CD4-positive, CD25-positive, alpha-beta regulatory T cell (primary cell): Measurements from ENCODE around the gene TSPAN2. TPM values are rescaled to one million over a fixed set of nuclear protein-coding genes. Genes with fewer than 3 reads are reported as not detected.

Source experiments
- ATAC-seq, 2 donors: fragments of 150-1000 bp; cut with Tn5 transposase; one replicate each; pipeline ENCODE4 v1.10.0; 2021; ENCODE audit warnings: low read depth in 2 of 2, moderate number of reproducible peaks in 2 of 2, moderate library complexity in 1 of 2
- DNase-seq, 3 donors: peaks; one replicate each; pipeline versions ENCODE4 v3.0.0 to v3.0.0-alpha.2; 2012 to 2022; ENCODE audit warnings: mixed read lengths in 1 of 3
- H3K27ac ChIP-seq: one replicate; pipeline ENCODE4 v1.7.0; 2013; ENCODE audit warnings: mild to moderate bottlenecking, low read length; ENCODE audit not compliant: insufficient read depth, poor library complexity, severe bottlenecking
- H3K27me3 ChIP-seq: one replicate; pipeline ENCODE4 v1.7.0; 2013; ENCODE audit warnings: low read length; ENCODE audit not compliant: control insufficient read depth, insufficient read depth
- H3K36me3 ChIP-seq: one replicate; pipeline ENCODE4 v1.7.0; 2013; ENCODE audit warnings: mild to moderate bottlenecking, low read length, moderate library complexity; ENCODE audit not compliant: control insufficient read depth, insufficient read depth
- H3K4me1 ChIP-seq: 2 replicates; pipeline ENCODE4 v1.7.0; 2013; ENCODE audit warnings: mild to moderate bottlenecking, low read length; ENCODE audit not compliant: insufficient read depth, control insufficient read depth, poor library complexity, severe bottlenecking
- H3K4me3 ChIP-seq: one replicate; pipeline ENCODE4 v1.7.0; 2013; ENCODE audit warnings: low read depth, mild to moderate bottlenecking, low read length, moderate library complexity
- H3K9me3 ChIP-seq, 2 experiments: 1 replicate in 1 of 2; 2 replicates in 1 of 2; pipeline ENCODE4 v1.7.0; 2013; ENCODE audit warnings: low read length in 2 of 2, mild to moderate bottlenecking in 1 of 2, moderate library complexity in 1 of 2; ENCODE audit not compliant: control insufficient read depth in 2 of 2
- H3K27ac Mint-ChIP-seq, 3 donors: one replicate each; pipeline ENCODE4 v1.8.0; 2020 to 2022; ENCODE audit warnings: mild to moderate bottlenecking in 3 of 3, mixed read lengths in 3 of 3, moderate library complexity in 2 of 3
- H3K27me3 Mint-ChIP-seq: one replicate; pipeline ENCODE4 v1.8.0; 2022; ENCODE audit warnings: mild to moderate bottlenecking, mixed read lengths
- H3K36me3 Mint-ChIP-seq: one replicate; pipeline ENCODE4 v1.8.0; 2020; ENCODE audit warnings: mixed read lengths
- H3K4me1 Mint-ChIP-seq, 4 donors: one replicate each; pipeline ENCODE4 v1.8.0; 2020 to 2022; ENCODE audit warnings: mixed read lengths in 4 of 4, mild to moderate bottlenecking in 1 of 4
- H3K4me3 Mint-ChIP-seq, 4 donors: one replicate each; pipeline ENCODE4 v1.8.0; 2020 to 2022; ENCODE audit warnings: mild to moderate bottlenecking in 4 of 4, mixed read lengths in 4 of 4, moderate library complexity in 3 of 4
- H3K9me3 Mint-ChIP-seq, 7 donors: one replicate each; pipeline ENCODE4 v1.8.0; 2020 to 2022; ENCODE audit warnings: mixed read lengths in 7 of 7, mild to moderate bottlenecking in 3 of 7, moderate library complexity in 2 of 7
- polyA plus RNA-seq, 4 donors: library from polyadenylated mRNA; unstranded; fragments of 300-500 nt; fragmentation: Illumina TruSeq; gene quantifications; one replicate each; pipeline ENCODE4 v1.2.3, GENCODE V29; 2021
- total RNA-seq: library from RNA; stranded (reverse); gene quantifications from one replicate; pipeline ENCODE4 v1.2.3, GENCODE V29; 2022

The TSPAN2 gene
- total and polyA plus RNA-seq, 5 donors from 2014 or later: 1.1 to 5.0 (median 3.3) TPM

- Histone ChIP-seq H3K27me3 (peaks cover 9% of the 10 kb centered on the region), H3K4me1 (peaks cover 14% of the 10 kb centered on the region), H3K4me3 (no peak overlapping the region), H3K36me3 (no peaks in the 10 kb centered on the region), H3K27ac (no peak overlapping the region), H3K9me3 (no peaks in the 10 kb centered on the region)
- no peaks in the 10 kb centered on the region for H3K36me3 Mint-ChIP-seq
- H3K27me3 Mint-ChIP-seq: peaks cover 20% of the 10 kb centered on the region
- no peak for DNase-seq
- no peak for ATAC-seq
- H3K4me1 Mint-ChIP-seq: peaks cover 0 to 20% (median 12%) of the 10 kb centered on the region in 4 donors
- no peak overlapping the region for H3K27ac Mint-ChIP-seq
- no peaks in the 10 kb centered on the region for H3K9me3 Mint-ChIP-seq
- H3K4me3 Mint-ChIP-seq: peak overlapping the region in 1 of 4 donors; percentile 23
Measured at GRCh38 chr1:115084902-115085511, 4.3 kb downstream of the TSPAN2 start.

DNA sequence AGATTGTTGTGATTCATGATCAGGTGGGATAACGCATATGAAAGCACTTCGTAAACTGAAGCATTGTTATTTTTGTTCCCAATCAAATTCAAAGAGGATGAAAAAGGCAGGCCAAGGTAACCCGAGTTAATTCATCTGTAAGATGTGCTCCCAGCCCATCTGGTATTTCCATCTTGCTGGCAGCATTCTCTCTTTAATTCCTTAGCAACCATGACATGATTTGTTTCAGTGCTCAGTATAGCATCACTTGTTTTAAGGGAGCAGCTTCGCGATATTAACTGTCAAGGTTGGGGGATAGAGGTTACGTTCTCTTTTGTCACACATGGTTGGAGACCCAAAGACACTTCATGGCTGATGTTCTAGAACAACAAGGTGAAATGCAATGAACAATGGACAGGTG is 6.4 kb downstream of the TSPAN2 start:
- peaks cover 3% of the 10 kb centered on the region for H3K27me3 ChIP-seq
- Mint-ChIP-seq H3K36me3 (no peaks in the 10 kb centered on the region), H3K9me3 (no peaks in the 10 kb centered on the region), H3K4me3 (peak overlapping the region in 1 of 4 donors; percentile 27), H3K27me3 (peaks cover 8% of the 10 kb centered on the region), H3K27ac (no peak overlapping the region), H3K4me1 (peaks cover 0 to 10% (median 4%) of the 10 kb centered on the region in 4 donors)
- no peak overlapping the region for H3K4me3 ChIP-seq
- no peak for ATAC-seq
- no peak overlapping the region for H3K27ac ChIP-seq
- no peaks in the 10 kb centered on the region for H3K4me1 ChIP-seq
- DNase-seq: no peak
- H3K9me3 ChIP-seq: no peaks in the 10 kb centered on the region
- H3K36me3 ChIP-seq: no peaks in the 10 kb centered on the region

- Histone ChIP-seq H3K9me3 (no peaks in the 10 kb centered on the region), H3K27me3 (peaks cover 3% of the 10 kb centered on the region), H3K4me1 (no peaks in the 10 kb centered on the region), H3K27ac (no peak overlapping the region), H3K4me3 (no peak overlapping the region), H3K36me3 (no peaks in the 10 kb centered on the region)
- no peaks in the 10 kb centered on the region for H3K9me3 Mint-ChIP-seq
- H3K4me3 Mint-ChIP-seq: no peak overlapping the region
- peaks cover 15% of the 10 kb centered on the region for H3K27me3 Mint-ChIP-seq
- ATAC-seq: no peak
- H3K36me3 Mint-ChIP-seq: no peaks in the 10 kb centered on the region
- DNase-seq: no peak
- peaks cover 0 to 6% (median 0%) of the 10 kb centered on the region in 4 donors for H3K4me1 Mint-ChIP-seq
- no peak overlapping the region for H3K27ac Mint-ChIP-seq
Measured at GRCh38 chr1:115078708-115079107, 10.6 kb downstream of the TSPAN2 start.

GRCh38 chr1:115077984-115078330 is 11.3 kb downstream of the TSPAN2 start:
- Mint-ChIP-seq H3K4me3 (no peak overlapping the region), H3K36me3 (no peaks in the 10 kb centered on the region), H3K27ac (no peak overlapping the region), H3K27me3 (peaks cover 15% of the 10 kb centered on the region), H3K4me1 (peaks cover 0 to 6% (median 0%) of the 10 kb centered on the region in 4 donors), H3K9me3 (no peaks in the 10 kb centered on the region)
- H3K27ac ChIP-seq: no peak overlapping the region
- no peaks in the 10 kb centered on the region for H3K9me3 ChIP-seq
- ATAC-seq (no peak), DNase-seq (no peak)
- no peaks in the 10 kb centered on the region for H3K27me3 ChIP-seq
- H3K4me1 ChIP-seq: no peaks in the 10 kb centered on the region
- no peak overlapping the region for H3K4me3 ChIP-seq
- no peaks in the 10 kb centered on the region for H3K36me3 ChIP-seq

GRCh38 chr1:115077286-115077983 is 11.9 kb downstream of the TSPAN2 start:
- no peaks in the 10 kb centered on the region for H3K9me3 Mint-ChIP-seq
- H3K36me3 Mint-ChIP-seq: no peaks in the 10 kb centered on the region
- no peaks in the 10 kb centered on the region for H3K4me1 ChIP-seq
- ATAC-seq: no peak
- DNase-seq: no peak
- no peak overlapping the region for H3K27ac Mint-ChIP-seq
- no peaks in the 10 kb centered on the region for H3K36me3 ChIP-seq
- no peaks in the 10 kb centered on the region for H3K9me3 ChIP-seq
- H3K27me3 ChIP-seq: no peaks in the 10 kb centered on the region
- no peak overlapping the region for H3K4me3 ChIP-seq
- no peak overlapping the region for H3K4me3 Mint-ChIP-seq
- H3K27me3 Mint-ChIP-seq: peaks cover 15% of the 10 kb centered on the region
- H3K4me1 Mint-ChIP-seq: peaks cover 0 to 8% (median under 1%) of the 10 kb centered on the region in 4 donors
- no peak overlapping the region for H3K27ac ChIP-seq

DNA sequence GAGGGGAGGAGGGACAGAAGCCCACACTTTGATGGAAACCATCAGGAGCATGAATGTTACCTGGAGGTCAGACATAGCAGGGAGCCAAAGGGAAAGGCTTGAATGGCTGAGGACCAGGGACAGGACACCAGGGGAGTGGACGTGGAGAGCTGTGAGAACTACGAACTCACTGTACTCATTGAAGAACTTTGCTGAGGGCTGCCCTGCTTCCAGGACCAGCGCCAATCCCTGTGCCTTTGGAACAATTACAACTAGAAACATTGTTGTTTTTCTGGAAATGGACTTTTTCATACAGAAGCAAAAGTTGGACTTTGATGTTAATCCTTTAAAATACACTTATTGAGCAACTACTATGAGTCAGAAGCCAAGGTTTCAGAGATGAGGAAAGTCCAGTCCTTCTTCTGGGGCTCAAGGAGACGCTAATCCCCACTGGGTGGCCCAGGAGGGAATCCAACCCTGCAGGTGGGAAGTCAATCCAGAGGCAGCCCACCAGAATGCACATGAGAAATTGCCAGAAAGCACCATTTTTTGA is 12.9 kb downstream of the TSPAN2 start:
- DNase-seq (no peak), ATAC-seq (no peak)
- Mint-ChIP-seq H3K27ac (no peak overlapping the region), H3K9me3 (no peaks in the 10 kb centered on the region), H3K36me3 (no peaks in the 10 kb centered on the region), H3K4me3 (no peak overlapping the region), H3K4me1 (peaks cover 0 to 17% (median 3%) of the 10 kb centered on the region in 4 donors), H3K27me3 (peaks cover 15% of the 10 kb centered on the region)
- Histone ChIP-seq H3K36me3 (no peaks in the 10 kb centered on the region), H3K4me3 (no peak overlapping the region), H3K27me3 (no peaks in the 10 kb centered on the region), H3K27ac (no peak overlapping the region), H3K9me3 (no peaks in the 10 kb centered on the region), H3K4me1 (no peaks in the 10 kb centered on the region)

DNA sequence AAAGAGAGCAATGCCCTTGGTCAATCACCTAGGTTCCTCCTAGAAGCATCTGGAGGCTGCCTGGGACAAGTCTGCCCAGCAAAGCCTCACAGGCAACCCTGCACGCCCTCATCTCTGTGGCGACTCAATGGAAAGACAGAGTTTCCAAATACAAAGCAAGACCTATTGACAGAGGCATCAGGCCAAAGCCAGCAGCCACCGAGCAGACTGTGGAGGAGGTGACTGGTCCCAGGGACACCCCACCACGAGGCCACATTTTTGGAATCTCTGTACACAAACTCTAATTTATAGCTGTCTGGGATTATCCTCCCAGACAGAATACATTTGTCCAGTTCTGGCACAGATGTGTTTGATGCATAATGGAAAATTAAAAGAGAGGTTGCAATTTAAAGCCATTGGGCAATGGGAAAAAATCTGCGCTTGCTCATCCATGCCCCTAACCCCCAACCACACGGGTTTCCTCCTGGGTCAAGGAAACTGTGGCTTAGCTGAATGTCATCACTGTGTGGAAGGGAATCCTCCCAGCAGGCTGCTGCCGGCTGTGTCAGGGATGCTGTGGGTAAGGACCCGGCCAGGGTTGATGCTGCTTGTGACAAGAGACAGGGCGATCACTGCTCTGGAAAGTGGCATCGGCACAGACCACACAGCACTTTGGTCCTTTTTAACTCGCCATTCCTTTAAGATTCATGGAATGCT is 14.3 kb downstream of the TSPAN2 start:
- H3K27me3 Mint-ChIP-seq: peaks cover 20% of the 10 kb centered on the region
- Histone ChIP-seq H3K36me3 (no peaks in the 10 kb centered on the region), H3K4me1 (no peaks in the 10 kb centered on the region), H3K27me3 (no peaks in the 10 kb centered on the region), H3K4me3 (no peak overlapping the region), H3K9me3 (no peaks in the 10 kb centered on the region), H3K27ac (no peak overlapping the region)
- H3K4me1 Mint-ChIP-seq: peaks cover 0 to 26% (median 14%) of the 10 kb centered on the region in 4 donors
- no peak for DNase-seq
- no peaks in the 10 kb centered on the region for H3K36me3 Mint-ChIP-seq
- no peak overlapping the region for H3K27ac Mint-ChIP-seq
- no peak overlapping the region for H3K4me3 Mint-ChIP-seq
- no peaks in the 10 kb centered on the region for H3K9me3 Mint-ChIP-seq
- no peak for ATAC-seq
